K562 (cell line): Measurements from ENCODE around the gene DNAJC11. TPM values are rescaled to one million over a fixed set of nuclear protein-coding genes. Genes with fewer than 3 reads are reported as not detected.

Experiments
- ARNT ChIP-seq, 2 experiments: fragments of 450-650 bp; IDR thresholded peaks; 2 replicates each; pipeline ENCODE4 v1.6.1; 2016; ENCODE audit warnings: mild to moderate bottlenecking in 1 of 2
- DDX20 ChIP-seq: fragments of 450-650 bp; IDR thresholded peaks from 2 replicates; pipeline ENCODE4 v1.6.1; 2016; ENCODE audit warnings: missing genetic modification characterization, low read depth, mild to moderate bottlenecking, missing compliant biosample characterization, moderate library complexity
- GABPB2 ChIP-seq: fragments of 250-450 bp; sonication (Bioruptor Pico); conservative IDR thresholded peaks from 2 replicates; pipeline ENCODE4 v1.5.1; 2021; ENCODE audit warnings: mild to moderate bottlenecking
- KAT2B ChIP-seq: IDR thresholded peaks from one replicate; pipeline ENCODE4 v1.6.1; 2012; ENCODE audit warnings: low read depth, mild to moderate bottlenecking, control low read depth, inconsistent platforms, low read length, moderate library complexity
- KAT7 ChIP-seq: sonication (generic); formaldehyde crosslinking; IDR thresholded peaks from 2 replicates; pipeline ENCODE4 v1.8.0; 2022; ENCODE audit warnings: missing genetic modification reagents, mild to moderate bottlenecking, borderline replicate concordance
- KDM2B ChIP-seq: fragments of 250-450 bp; sonication (Bioruptor Pico); IDR thresholded peaks from 2 replicates; pipeline ENCODE4 v1.8.0; 2021; ENCODE audit warnings: mild to moderate bottlenecking, moderate library complexity
- KLF13 ChIP-seq: fragments of 450-650 bp; IDR thresholded peaks from 2 replicates; pipeline ENCODE4 v1.6.1; 2016; ENCODE audit warnings: missing genetic modification characterization, low read depth, mild to moderate bottlenecking, missing compliant biosample characterization, moderate library complexity, borderline replicate concordance
- NFIX ChIP-seq: fragments of 250-450 bp; sonication (Bioruptor Pico); IDR thresholded peaks from 2 replicates; pipeline ENCODE4 v1.4.0; 2020; ENCODE audit warnings: low read depth, mild to moderate bottlenecking, moderate library complexity
- NR1H2 ChIP-seq: sonication (generic); formaldehyde crosslinking; IDR thresholded peaks from 2 replicates; pipeline ENCODE4 v1.4.0; 2020; ENCODE audit warnings: mild to moderate bottlenecking, missing genetic modification reagents
- POLR3G ChIP-seq: IDR thresholded peaks from 2 replicates; pipeline ENCODE4 v1.6.1; 2011; ENCODE audit not compliant: insufficient read length, insufficient replicate concordance; ENCODE audit errors: extremely low read depth
- PPARD ChIP-seq: fragments of 250-450 bp; sonication (Bioruptor Pico); IDR thresholded peaks from 2 replicates; pipeline ENCODE4 v1.8.0; 2022; ENCODE audit warnings: inconsistent platforms, mild to moderate bottlenecking, moderate library complexity
- RFX7 ChIP-seq: fragments of 250-450 bp; sonication (Bioruptor Pico); IDR thresholded peaks from 2 replicates; pipeline ENCODE4 v1.5.1; 2021; ENCODE audit warnings: mild to moderate bottlenecking
- SREBF2 ChIP-seq: sonication (generic); formaldehyde crosslinking; IDR thresholded peaks from 2 replicates; pipeline ENCODE4 v1.4.0; 2020; ENCODE audit warnings: mild to moderate bottlenecking, missing genetic modification reagents
- STAT5B ChIP-seq: fragments of 250-450 bp; sonication (Bioruptor Pico); IDR thresholded peaks from 2 replicates; pipeline ENCODE4 v1.8.0; 2021; ENCODE audit warnings: mild to moderate bottlenecking, inconsistent platforms
- ZC3H11A ChIP-seq: IDR thresholded peaks from 2 replicates; pipeline ENCODE4 v1.6.1; 2012; ENCODE audit warnings: low read depth, low read length, improper control_type of control experiment
- ZNF436 ChIP-seq: fragments of 250-450, 450-650 bp; sonication (Bioruptor Pico); formaldehyde crosslinking; IDR thresholded peaks from 2 replicates; pipeline ENCODE4 v1.7.0; 2020; ENCODE audit warnings: mild to moderate bottlenecking
- polyA plus RNA-seq, 8 experiments: library from polyadenylated mRNA; depleted of rRNA in 4 of 8; stranded (reverse) in 5 of 8; unstranded in 3 of 8; fragments of >200 nt; fragmentation: Nextera tagmentation in 2 of 8; fragmentation: Illumina TruSeq in 1 of 8; extraction: Ambion mirVana in 2 of 8; extraction: Trizol in 1 of 8; gene quantifications; 2 replicates each; pipeline versions ENCODE4 v1.2.1 to v1.2.3, GENCODE V29; 2011 to 2014; ENCODE audit warnings: inconsistent platforms in 1 of 8, missing spikeins in 1 of 8
- total RNA-seq, 7 experiments: library from RNA; depleted of rRNA in 6 of 7; stranded (reverse); fragments of >200 nt in 6 of 7; fragmentation: Illumina TruSeq in 2 of 7; extraction: Trizol in 2 of 7; gene quantifications; 2 replicates each; pipeline versions ENCODE4 v1.2.1 to v1.2.3, GENCODE V29; 2011 to 2021; ENCODE audit warnings: low replicate concordance in 1 of 7
- TF ChIP-seq, protein P1 (sequence below), 2 experiments: fragments of 450-650 bp; IDR thresholded peaks; 2 replicates each; pipeline ENCODE4 v1.6.1; 2018; ENCODE audit warnings: mild to moderate bottlenecking in 2 of 2, low read depth in 1 of 2; ENCODE audit not compliant: partially characterized antibody in 2 of 2
- TF ChIP-seq, protein P2 (sequence below): sonication (generic); formaldehyde crosslinking; IDR thresholded peaks from 2 replicates; pipeline ENCODE4 v1.8.1; 2023; ENCODE audit warnings: mild to moderate bottlenecking, missing genetic modification reagents
- TF ChIP-seq, protein P3 (sequence below): sonication (generic); formaldehyde crosslinking; IDR thresholded peaks from 2 replicates; pipeline ENCODE4 v1.8.0; 2022; ENCODE audit warnings: missing genetic modification reagents, mild to moderate bottlenecking, borderline replicate concordance
- TF ChIP-seq, protein P4 (sequence below), 2 experiments: fragments of 450-650 bp in 1 of 2; sonication (generic) in 1 of 2; formaldehyde crosslinking in 1 of 2; IDR thresholded peaks in 1 of 2; conservative IDR thresholded peaks in 1 of 2; 2 replicates each; pipeline versions ENCODE4 v1.6.1 to v1.8.1; 2016 to 2023; ENCODE audit warnings: mild to moderate bottlenecking in 2 of 2, moderate library complexity in 2 of 2, inconsistent platforms in 1 of 2, missing genetic modification reagents in 1 of 2

Gene DNAJC11
- total and polyA plus RNA-seq, 9 of the 15 experiments (the other 6 are each of a cell fraction or from before 2014, with no cell fraction given) = 14.1 to 123 (median 76.6) TPM

DNA sequence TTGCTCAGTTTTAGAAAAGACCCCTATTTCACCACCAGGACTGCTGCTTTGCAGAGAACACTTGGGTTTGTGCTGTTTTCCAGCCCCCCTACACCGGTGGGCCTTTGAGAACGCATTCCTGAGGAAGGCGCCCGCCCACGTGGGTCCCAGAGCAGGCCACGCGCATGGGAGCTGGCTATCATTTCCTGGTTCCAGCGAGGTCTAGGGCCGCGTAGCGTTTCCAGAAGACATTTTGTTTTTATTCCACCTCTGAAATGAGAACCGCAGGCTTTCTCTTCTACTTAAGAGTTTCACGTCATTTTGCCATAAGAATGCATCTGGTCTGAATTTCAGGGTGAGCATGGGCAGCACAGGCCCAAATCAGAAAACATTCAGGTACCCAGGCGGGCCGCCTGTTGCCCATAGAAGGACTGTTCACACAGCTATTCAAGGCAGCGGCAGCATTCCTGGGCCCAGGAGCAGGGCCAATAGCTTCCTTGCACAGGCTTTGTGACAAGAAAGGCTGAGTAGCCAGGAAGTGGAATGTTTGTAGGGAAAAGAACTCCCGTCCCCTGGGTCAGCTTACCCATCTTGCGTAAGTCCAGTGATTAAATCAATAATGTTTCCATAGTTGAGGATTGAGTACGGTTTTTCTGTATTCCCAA, 97.6 kb downstream of the DNAJC11 start (continued):
- TF ChIP-seq, protein P1, sequence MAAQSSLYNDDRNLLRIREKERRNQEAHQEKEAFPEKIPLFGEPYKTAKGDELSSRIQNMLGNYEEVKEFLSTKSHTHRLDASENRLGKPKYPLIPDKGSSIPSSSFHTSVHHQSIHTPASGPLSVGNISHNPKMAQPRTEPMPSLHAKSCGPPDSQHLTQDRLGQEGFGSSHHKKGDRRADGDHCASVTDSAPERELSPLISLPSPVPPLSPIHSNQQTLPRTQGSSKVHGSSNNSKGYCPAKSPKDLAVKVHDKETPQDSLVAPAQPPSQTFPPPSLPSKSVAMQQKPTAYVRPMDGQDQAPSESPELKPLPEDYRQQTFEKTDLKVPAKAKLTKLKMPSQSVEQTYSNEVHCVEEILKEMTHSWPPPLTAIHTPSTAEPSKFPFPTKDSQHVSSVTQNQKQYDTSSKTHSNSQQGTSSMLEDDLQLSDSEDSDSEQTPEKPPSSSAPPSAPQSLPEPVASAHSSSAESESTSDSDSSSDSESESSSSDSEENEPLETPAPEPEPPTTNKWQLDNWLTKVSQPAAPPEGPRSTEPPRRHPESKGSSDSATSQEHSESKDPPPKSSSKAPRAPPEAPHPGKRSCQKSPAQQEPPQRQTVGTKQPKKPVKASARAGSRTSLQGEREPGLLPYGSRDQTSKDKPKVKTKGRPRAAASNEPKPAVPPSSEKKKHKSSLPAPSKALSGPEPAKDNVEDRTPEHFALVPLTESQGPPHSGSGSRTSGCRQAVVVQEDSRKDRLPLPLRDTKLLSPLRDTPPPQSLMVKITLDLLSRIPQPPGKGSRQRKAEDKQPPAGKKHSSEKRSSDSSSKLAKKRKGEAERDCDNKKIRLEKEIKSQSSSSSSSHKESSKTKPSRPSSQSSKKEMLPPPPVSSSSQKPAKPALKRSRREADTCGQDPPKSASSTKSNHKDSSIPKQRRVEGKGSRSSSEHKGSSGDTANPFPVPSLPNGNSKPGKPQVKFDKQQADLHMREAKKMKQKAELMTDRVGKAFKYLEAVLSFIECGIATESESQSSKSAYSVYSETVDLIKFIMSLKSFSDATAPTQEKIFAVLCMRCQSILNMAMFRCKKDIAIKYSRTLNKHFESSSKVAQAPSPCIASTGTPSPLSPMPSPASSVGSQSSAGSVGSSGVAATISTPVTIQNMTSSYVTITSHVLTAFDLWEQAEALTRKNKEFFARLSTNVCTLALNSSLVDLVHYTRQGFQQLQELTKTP (IDR thresholded peaks at IDR 0.05; ENCODE audit: low read depth in 1 of 2, partially characterized antibody in 2 of 2) = no peak
- TF ChIP-seq PPARD (CRISPR knock-in tag) = no peak
- TF ChIP-seq NFIX (CRISPR knock-in tag) = no peak
- TF ChIP-seq, protein P2, sequence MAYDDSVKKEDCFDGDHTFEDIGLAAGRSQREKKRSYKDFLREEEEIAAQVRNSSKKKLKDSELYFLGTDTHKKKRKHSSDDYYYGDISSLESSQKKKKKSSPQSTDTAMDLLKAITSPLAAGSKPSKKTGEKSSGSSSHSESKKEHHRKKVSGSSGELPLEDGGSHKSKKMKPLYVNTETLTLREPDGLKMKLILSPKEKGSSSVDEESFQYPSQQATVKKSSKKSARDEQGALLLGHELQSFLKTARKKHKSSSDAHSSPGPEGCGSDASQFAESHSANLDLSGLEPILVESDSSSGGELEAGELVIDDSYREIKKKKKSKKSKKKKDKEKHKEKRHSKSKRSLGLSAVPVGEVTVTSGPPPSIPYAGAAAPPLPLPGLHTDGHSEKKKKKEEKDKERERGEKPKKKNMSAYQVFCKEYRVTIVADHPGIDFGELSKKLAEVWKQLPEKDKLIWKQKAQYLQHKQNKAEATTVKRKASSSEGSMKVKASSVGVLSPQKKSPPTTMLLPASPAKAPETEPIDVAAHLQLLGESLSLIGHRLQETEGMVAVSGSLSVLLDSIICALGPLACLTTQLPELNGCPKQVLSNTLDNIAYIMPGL (CRISPR knock-in tag) = peak; percentile 87
- TF ChIP-seq KAT2B = peak; percentile 31
- TF ChIP-seq, protein P3, sequence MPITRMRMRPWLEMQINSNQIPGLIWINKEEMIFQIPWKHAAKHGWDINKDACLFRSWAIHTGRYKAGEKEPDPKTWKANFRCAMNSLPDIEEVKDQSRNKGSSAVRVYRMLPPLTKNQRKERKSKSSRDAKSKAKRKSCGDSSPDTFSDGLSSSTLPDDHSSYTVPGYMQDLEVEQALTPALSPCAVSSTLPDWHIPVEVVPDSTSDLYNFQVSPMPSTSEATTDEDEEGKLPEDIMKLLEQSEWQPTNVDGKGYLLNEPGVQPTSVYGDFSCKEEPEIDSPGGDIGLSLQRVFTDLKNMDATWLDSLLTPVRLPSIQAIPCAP = no peak
- 0 out of 4 replicates have a peak, but pooled peaks have one; percentile 20 to 58 for TF ChIP-seq ARNT (IDR thresholded peaks at IDR 0.05)
- no peak; the same call in 1 of the 2 replicates for TF ChIP-seq DDX20 (tag)
- no peak for TF ChIP-seq STAT5B (CRISPR knock-in tag)
- TF ChIP-seq, protein P4, sequence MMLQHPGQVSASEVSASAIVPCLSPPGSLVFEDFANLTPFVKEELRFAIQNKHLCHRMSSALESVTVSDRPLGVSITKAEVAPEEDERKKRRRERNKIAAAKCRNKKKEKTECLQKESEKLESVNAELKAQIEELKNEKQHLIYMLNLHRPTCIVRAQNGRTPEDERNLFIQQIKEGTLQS (IDR thresholded peaks at IDR 0.05) = 0 out of 2 replicates have a peak, but pooled peaks have one; percentile 0
- TF ChIP-seq, protein P4 (CRISPR knock-in tag; conservative IDR thresholded peaks at IDR 0.05) = peak; percentile 62; the same call in 1 of the 2 replicates
- 0 out of 2 replicates have a peak, but pooled peaks have one; percentile 15 for TF ChIP-seq ZNF436 (CRISPR knock-in tag)
- no peak for TF ChIP-seq POLR3G
- TF ChIP-seq RFX7 (CRISPR knock-in tag) = peak; percentile 67; the same call in 1 of the 2 replicates
- 0 out of 2 replicates have a peak, but pooled peaks have one; percentile 57 for TF ChIP-seq GABPB2 (CRISPR knock-in tag)
- TF ChIP-seq SREBF2 (CRISPR knock-in tag) = no peak
- TF ChIP-seq KLF13 (tag) = no peak; the same call in 1 of the 2 replicates
- TF ChIP-seq ZC3H11A = no peak
- TF ChIP-seq KDM2B (CRISPR knock-in tag) = no peak
- TF ChIP-seq KAT7 (CRISPR knock-in tag) = 0 out of 2 replicates have a peak, but pooled peaks have one; percentile 21
- no peak for TF ChIP-seq NR1H2 (CRISPR knock-in tag)
